GM23338 (cell line): ENCODE data around the gene VAMP2. TPM values are rescaled to one million over a fixed set of nuclear protein-coding genes. Genes with fewer than 3 reads are reported as not detected.

Experiments
- ATAC-seq: fragments of 200-7000 bp; cut with Tn5 transposase; 3 replicates; pipeline ENCODE4 v1.9.1; 2020
- DNase-seq: peaks from one replicate; pipeline ENCODE4 v3.0.0-alpha.2; 2015; ENCODE audit warnings: low spot score
- H2AFZ ChIP-seq: fragments of 200-600 bp; sonication (generic); 2 replicates; pipeline ENCODE4 v1.8.0; 2016; ENCODE audit warnings: antibody characterized with exemption, mild to moderate bottlenecking, moderate library complexity
- H3F3A ChIP-seq: fragments of 200-600 bp; sonication (generic); replicated peaks from 2 replicates; pipeline ENCODE4 v1.8.0; 2017; ENCODE audit warnings: antibody characterized with exemption, mixed run types, low read depth
- H3K27ac ChIP-seq: fragments of 200-600 bp; sonication (generic); 2 replicates; pipeline ENCODE4 v1.6.1; 2016; ENCODE audit warnings: low read depth
- H3K27me3 ChIP-seq: fragments of 200-600 bp; sonication (generic); 2 replicates; pipeline ENCODE4 v1.8.0; 2016; ENCODE audit warnings: mild to moderate bottlenecking, mixed run types, moderate library complexity; ENCODE audit not compliant: insufficient read depth
- H3K36me3 ChIP-seq: fragments of 200-600 bp; sonication (generic); 2 replicates; pipeline ENCODE4 v1.8.0; 2016; ENCODE audit warnings: mild to moderate bottlenecking; ENCODE audit not compliant: insufficient read depth
- H3K4me1 ChIP-seq: fragments of 200-600 bp; sonication (generic); 2 replicates; pipeline ENCODE4 v1.8.0; 2016; ENCODE audit warnings: mild to moderate bottlenecking, moderate library complexity; ENCODE audit not compliant: insufficient read depth
- H3K4me2 ChIP-seq: fragments of 200-600 bp; sonication (generic); 2 replicates; pipeline ENCODE4 v1.7.1; 2017; ENCODE audit warnings: mixed run types
- H3K4me3 ChIP-seq: fragments of 200-600 bp; sonication (generic); 2 replicates; pipeline ENCODE4 v1.6.1; 2016; ENCODE audit warnings: mixed run types
- H3K79me2 ChIP-seq: fragments of 200-600 bp; sonication (generic); replicated peaks from 2 replicates; pipeline ENCODE4 v1.8.0; 2017; ENCODE audit warnings: mild to moderate bottlenecking; ENCODE audit not compliant: insufficient read depth
- H3K9me2 ChIP-seq: fragments of 200-600 bp; sonication (generic); 2 replicates; pipeline ENCODE4 v1.8.0; 2017; ENCODE audit not compliant: insufficient read depth
- H4K20me1 ChIP-seq: fragments of 200-600 bp; sonication (generic); replicated peaks from 2 replicates; pipeline ENCODE4 v1.8.0; 2017; ENCODE audit warnings: mild to moderate bottlenecking; ENCODE audit not compliant: insufficient read depth
- H3K27ac Mint-ChIP-seq: 2 replicates; pipeline ENCODE4 v1.8.0; 2020; ENCODE audit warnings: inconsistent platforms, mild to moderate bottlenecking, moderate library complexity, mixed read lengths
- H3K27me3 Mint-ChIP-seq: 3 replicates; pipeline ENCODE4 v1.8.0; 2022; ENCODE audit warnings: low read depth, mild to moderate bottlenecking, moderate library complexity, mixed read lengths, inconsistent platforms; ENCODE audit not compliant: insufficient read depth, poor library complexity
- H3K36me3 Mint-ChIP-seq: 3 replicates; pipeline ENCODE4 v1.8.0; 2021; ENCODE audit warnings: low read depth, mild to moderate bottlenecking, inconsistent platforms, moderate library complexity, mixed read lengths
- H3K4me1 Mint-ChIP-seq: 3 replicates; pipeline ENCODE4 v1.8.0; 2020; ENCODE audit warnings: mild to moderate bottlenecking, inconsistent platforms, mixed read lengths
- H3K4me3 Mint-ChIP-seq: 3 replicates; pipeline ENCODE4 v1.8.0; 2021; ENCODE audit warnings: moderate library complexity, mild to moderate bottlenecking, inconsistent platforms, mixed read lengths
- H3K9me3 Mint-ChIP-seq: 3 replicates; pipeline ENCODE4 v1.8.0; 2020; ENCODE audit warnings: moderate library complexity, mild to moderate bottlenecking, inconsistent platforms, mixed read lengths
- EZH2phosphoT487 ChIP-seq: fragments of 200-600 bp; sonication (generic); IDR thresholded peaks from one replicate; pipeline ENCODE4 v1.8.1; 2018; ENCODE audit warnings: antibody characterized with exemption; ENCODE audit not compliant: unreplicated experiment
- JUNB ChIP-seq: IDR thresholded peaks from one replicate; pipeline ENCODE4 v1.6.1; 2016; ENCODE audit warnings: antibody characterized with exemption; ENCODE audit not compliant: unreplicated experiment
- NANOG ChIP-seq: IDR thresholded peaks from 2 replicates; pipeline ENCODE4 v1.6.1; 2016; ENCODE audit warnings: antibody characterized with exemption, borderline replicate concordance
- POLR2AphosphoS5 ChIP-seq: IDR thresholded peaks from 2 replicates; pipeline ENCODE4 v1.6.1; 2016; ENCODE audit warnings: antibody characterized with exemption, low read depth
- STAT1 ChIP-seq: IDR thresholded peaks from one replicate; pipeline ENCODE4 v1.6.1; 2016; ENCODE audit warnings: antibody characterized with exemption; ENCODE audit not compliant: unreplicated experiment
- ZNF114 ChIP-seq: fragments of 250-450 bp; sonication (Bioruptor Pico); IDR thresholded peaks from 2 replicates; pipeline ENCODE4 v1.5.0; 2020; ENCODE audit warnings: mild to moderate bottlenecking, moderate library complexity
- ZNF331 ChIP-seq: fragments of 250-450 bp; sonication (Bioruptor Pico); IDR thresholded peaks from 2 replicates; pipeline ENCODE4 v1.5.0; 2020; ENCODE audit warnings: low read depth, mild to moderate bottlenecking, moderate library complexity
- polyA plus RNA-seq: library from polyadenylated mRNA; unstranded; fragments of >200 nt; fragmentation: Nextera tagmentation; extraction: Ambion mirVana; gene quantifications from 2 replicates; pipeline ENCODE4 v1.2.1, GENCODE V29; 2016
- total RNA-seq: library from RNA; depleted of rRNA; stranded (reverse); fragments of >200 nt; shearing (Covaris generic); gene quantifications from 2 replicates; pipeline ENCODE4 v1.2.3, GENCODE V29; 2014
- TF ChIP-seq, protein P1 (sequence below): IDR thresholded peaks from 2 replicates; pipeline ENCODE4 v1.6.1; 2016; ENCODE audit warnings: antibody characterized with exemption
- TF ChIP-seq, protein P2 (sequence below), 2 experiments: fragments of 200-600 bp in 1 of 2; sonication (generic) in 1 of 2; conservative IDR thresholded peaks; 2 replicates each; pipeline versions ENCODE4 v1.5.1 to v1.6.1; 2016 to 2017; ENCODE audit warnings: antibody characterized with exemption in 2 of 2, low read depth in 2 of 2, mild to moderate bottlenecking in 2 of 2, moderate library complexity in 1 of 2
- TF ChIP-seq, protein P3 (sequence below): fragments of 250-450 bp; sonication (Bioruptor Pico); IDR thresholded peaks from 2 replicates; pipeline ENCODE4 v1.5.0; 2020; ENCODE audit warnings: mild to moderate bottlenecking, moderate library complexity
- TF ChIP-seq, protein P4 (sequence below): IDR thresholded peaks from one replicate; pipeline ENCODE4 v1.6.1; 2018; ENCODE audit warnings: antibody characterized with exemption; ENCODE audit not compliant: unreplicated experiment

VAMP2 gene
- total and polyA plus RNA-seq, 2 experiments from 2014 or later: 6.9 to 32.3 TPM

DNA sequence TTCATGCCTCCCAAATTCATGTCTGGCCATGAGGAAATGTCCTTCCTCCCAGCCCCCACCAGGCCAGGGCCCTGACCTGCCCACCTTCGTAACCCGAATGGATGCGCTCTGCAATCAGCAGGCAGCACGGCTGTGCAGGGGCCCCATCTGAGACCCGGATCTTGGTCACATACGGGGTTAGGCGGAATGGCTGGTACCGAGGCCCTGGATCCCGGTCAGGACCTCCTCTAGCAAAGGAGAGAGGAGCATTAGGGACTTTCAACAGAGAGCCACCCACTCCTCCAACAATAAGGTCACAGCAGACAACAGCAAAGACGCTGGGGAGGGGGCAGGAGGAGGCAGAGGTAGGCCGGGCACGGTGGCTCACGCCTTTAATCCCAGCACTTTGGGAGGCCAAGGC, 14.2 kb downstream of the VAMP2 start:
- H3F3A ChIP-seq: peaks cover 24% of the 10 kb centered on the region; the same call in 1 of the 2 replicates
- no peaks in the 10 kb centered on the region for H3K9me3 Mint-ChIP-seq
- H3K4me1 Mint-ChIP-seq: peaks cover 13% of the 10 kb centered on the region
- H3K36me3 Mint-ChIP-seq: peaks cover 40% of the 10 kb centered on the region
- H3K27me3 Mint-ChIP-seq: peaks cover 18% of the 10 kb centered on the region
- DNase-seq (no peak), ATAC-seq (no peak)
- no peaks in the 10 kb centered on the region for H3K27me3 ChIP-seq
- no peak overlapping the region for H3K27ac Mint-ChIP-seq
- H3K79me2 ChIP-seq: peaks cover 4% of the 10 kb centered on the region; the same call in 1 of the 2 replicates
- H3K9me2 ChIP-seq: no peaks in the 10 kb centered on the region
- H2AFZ ChIP-seq: no peak overlapping the region
- no peak overlapping the region for H3K4me3 Mint-ChIP-seq
- peaks cover 10% of the 10 kb centered on the region; the same call in 1 of the 2 replicates for H3K4me1 ChIP-seq
- TF ChIP-seq NANOG (no peak), POLR2AphosphoS5 (no peak), EZH2phosphoT487 (no peak), ZNF331 (CRISPR knock-in tag) (no peak), STAT1 (no peak), ZNF114 (CRISPR knock-in tag) (no peak), JUNB (no peak)
- TF ChIP-seq, protein P1, sequence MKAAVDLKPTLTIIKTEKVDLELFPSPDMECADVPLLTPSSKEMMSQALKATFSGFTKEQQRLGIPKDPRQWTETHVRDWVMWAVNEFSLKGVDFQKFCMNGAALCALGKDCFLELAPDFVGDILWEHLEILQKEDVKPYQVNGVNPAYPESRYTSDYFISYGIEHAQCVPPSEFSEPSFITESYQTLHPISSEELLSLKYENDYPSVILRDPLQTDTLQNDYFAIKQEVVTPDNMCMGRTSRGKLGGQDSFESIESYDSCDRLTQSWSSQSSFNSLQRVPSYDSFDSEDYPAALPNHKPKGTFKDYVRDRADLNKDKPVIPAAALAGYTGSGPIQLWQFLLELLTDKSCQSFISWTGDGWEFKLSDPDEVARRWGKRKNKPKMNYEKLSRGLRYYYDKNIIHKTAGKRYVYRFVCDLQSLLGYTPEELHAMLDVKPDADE: no peak
- TF ChIP-seq, protein P2, sequence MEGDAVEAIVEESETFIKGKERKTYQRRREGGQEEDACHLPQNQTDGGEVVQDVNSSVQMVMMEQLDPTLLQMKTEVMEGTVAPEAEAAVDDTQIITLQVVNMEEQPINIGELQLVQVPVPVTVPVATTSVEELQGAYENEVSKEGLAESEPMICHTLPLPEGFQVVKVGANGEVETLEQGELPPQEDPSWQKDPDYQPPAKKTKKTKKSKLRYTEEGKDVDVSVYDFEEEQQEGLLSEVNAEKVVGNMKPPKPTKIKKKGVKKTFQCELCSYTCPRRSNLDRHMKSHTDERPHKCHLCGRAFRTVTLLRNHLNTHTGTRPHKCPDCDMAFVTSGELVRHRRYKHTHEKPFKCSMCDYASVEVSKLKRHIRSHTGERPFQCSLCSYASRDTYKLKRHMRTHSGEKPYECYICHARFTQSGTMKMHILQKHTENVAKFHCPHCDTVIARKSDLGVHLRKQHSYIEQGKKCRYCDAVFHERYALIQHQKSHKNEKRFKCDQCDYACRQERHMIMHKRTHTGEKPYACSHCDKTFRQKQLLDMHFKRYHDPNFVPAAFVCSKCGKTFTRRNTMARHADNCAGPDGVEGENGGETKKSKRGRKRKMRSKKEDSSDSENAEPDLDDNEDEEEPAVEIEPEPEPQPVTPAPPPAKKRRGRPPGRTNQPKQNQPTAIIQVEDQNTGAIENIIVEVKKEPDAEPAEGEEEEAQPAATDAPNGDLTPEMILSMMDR (conservative IDR thresholded peaks at IDR 0.05; ENCODE audit: low read depth in 2 of 2): no peak
- TF ChIP-seq, protein P3, sequence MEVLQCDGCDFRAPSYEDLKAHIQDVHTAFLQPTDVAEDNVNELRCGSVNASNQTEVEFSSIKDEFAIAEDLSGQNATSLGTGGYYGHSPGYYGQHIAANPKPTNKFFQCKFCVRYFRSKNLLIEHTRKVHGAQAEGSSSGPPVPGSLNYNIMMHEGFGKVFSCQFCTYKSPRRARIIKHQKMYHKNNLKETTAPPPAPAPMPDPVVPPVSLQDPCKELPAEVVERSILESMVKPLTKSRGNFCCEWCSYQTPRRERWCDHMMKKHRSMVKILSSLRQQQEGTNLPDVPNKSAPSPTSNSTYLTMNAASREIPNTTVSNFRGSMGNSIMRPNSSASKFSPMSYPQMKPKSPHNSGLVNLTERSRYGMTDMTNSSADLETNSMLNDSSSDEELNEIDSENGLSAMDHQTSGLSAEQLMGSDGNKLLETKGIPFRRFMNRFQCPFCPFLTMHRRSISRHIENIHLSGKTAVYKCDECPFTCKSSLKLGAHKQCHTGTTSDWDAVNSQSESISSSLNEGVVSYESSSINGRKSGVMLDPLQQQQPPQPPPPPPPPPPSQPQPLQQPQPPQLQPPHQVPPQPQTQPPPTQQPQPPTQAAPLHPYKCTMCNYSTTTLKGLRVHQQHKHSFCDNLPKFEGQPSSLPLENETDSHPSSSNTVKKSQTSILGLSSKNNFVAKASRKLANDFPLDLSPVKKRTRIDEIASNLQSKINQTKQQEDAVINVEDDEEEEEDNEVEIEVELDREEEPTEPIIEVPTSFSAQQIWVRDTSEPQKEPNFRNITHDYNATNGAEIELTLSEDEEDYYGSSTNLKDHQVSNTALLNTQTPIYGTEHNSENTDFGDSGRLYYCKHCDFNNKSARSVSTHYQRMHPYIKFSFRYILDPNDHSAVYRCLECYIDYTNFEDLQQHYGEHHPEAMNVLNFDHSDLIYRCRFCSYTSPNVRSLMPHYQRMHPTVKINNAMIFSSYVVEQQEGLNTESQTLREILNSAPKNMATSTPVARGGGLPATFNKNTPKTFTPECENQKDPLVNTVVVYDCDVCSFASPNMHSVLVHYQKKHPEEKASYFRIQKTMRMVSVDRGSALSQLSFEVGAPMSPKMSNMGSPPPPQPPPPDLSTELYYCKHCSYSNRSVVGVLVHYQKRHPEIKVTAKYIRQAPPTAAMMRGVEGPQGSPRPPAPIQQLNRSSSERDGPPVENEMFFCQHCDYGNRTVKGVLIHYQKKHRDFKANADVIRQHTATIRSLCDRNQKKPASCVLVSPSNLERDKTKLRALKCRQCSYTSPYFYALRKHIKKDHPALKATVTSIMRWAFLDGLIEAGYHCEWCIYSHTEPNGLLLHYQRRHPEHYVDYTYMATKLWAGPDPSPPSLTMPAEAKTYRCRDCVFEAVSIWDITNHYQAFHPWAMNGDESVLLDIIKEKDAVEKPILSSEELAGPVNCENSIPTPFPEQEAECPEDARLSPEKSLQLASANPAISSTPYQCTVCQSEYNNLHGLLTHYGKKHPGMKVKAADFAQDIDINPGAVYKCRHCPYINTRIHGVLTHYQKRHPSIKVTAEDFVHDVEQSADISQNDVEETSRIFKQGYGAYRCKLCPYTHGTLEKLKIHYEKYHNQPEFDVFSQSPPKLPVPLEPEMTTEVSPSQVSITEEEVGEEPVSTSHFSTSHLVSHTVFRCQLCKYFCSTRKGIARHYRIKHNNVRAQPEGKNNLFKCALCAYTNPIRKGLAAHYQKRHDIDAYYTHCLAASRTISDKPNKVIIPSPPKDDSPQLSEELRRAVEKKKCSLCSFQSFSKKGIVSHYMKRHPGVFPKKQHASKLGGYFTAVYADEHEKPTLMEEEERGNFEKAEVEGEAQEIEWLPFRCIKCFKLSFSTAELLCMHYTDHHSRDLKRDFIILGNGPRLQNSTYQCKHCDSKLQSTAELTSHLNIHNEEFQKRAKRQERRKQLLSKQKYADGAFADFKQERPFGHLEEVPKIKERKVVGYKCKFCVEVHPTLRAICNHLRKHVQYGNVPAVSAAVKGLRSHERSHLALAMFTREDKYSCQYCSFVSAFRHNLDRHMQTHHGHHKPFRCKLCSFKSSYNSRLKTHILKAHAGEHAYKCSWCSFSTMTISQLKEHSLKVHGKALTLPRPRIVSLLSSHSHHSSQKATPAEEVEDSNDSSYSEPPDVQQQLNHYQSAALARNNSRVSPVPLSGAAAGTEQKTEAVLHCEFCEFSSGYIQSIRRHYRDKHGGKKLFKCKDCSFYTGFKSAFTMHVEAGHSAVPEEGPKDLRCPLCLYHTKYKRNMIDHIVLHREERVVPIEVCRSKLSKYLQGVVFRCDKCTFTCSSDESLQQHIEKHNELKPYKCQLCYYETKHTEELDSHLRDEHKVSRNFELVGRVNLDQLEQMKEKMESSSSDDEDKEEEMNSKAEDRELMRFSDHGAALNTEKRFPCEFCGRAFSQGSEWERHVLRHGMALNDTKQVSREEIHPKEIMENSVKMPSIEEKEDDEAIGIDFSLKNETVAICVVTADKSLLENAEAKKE (CRISPR knock-in tag): no peak
- TF ChIP-seq, protein P4, sequence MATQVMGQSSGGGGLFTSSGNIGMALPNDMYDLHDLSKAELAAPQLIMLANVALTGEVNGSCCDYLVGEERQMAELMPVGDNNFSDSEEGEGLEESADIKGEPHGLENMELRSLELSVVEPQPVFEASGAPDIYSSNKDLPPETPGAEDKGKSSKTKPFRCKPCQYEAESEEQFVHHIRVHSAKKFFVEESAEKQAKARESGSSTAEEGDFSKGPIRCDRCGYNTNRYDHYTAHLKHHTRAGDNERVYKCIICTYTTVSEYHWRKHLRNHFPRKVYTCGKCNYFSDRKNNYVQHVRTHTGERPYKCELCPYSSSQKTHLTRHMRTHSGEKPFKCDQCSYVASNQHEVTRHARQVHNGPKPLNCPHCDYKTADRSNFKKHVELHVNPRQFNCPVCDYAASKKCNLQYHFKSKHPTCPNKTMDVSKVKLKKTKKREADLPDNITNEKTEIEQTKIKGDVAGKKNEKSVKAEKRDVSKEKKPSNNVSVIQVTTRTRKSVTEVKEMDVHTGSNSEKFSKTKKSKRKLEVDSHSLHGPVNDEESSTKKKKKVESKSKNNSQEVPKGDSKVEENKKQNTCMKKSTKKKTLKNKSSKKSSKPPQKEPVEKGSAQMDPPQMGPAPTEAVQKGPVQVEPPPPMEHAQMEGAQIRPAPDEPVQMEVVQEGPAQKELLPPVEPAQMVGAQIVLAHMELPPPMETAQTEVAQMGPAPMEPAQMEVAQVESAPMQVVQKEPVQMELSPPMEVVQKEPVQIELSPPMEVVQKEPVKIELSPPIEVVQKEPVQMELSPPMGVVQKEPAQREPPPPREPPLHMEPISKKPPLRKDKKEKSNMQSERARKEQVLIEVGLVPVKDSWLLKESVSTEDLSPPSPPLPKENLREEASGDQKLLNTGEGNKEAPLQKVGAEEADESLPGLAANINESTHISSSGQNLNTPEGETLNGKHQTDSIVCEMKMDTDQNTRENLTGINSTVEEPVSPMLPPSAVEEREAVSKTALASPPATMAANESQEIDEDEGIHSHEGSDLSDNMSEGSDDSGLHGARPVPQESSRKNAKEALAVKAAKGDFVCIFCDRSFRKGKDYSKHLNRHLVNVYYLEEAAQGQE: no peak
- H3K4me2 ChIP-seq: no peak overlapping the region
- no peak overlapping the region for H3K4me3 ChIP-seq
- no peak overlapping the region for H3K27ac ChIP-seq
- no peaks in the 10 kb centered on the region; the same call in 1 of the 2 replicates for H3K36me3 ChIP-seq
- no peaks in the 10 kb centered on the region; the same call in 1 of the 2 replicates for H4K20me1 ChIP-seq
